ENCODE results near the gene MBD6.

DNA sequence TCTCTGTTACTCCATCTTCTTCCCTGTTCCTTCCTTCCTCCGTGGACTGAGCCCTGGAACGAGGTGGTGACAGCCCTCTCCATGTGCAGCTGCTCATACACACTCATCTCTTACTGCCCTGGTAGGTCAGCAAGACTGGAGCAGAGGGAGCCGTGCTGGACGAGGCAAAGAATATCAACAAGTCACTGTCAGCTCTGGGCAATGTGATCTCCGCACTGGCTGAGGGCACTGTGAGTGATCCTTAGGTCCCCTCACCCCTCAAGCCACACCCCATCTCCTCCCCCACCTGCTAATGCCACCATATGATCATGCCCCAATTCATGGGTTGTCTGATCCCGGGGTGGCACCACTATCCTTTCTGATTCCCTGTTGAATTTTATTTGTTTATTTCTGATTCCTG is 46.2 kb downstream of the MBD6 start:
- TF ChIP-seq, protein P1, sequence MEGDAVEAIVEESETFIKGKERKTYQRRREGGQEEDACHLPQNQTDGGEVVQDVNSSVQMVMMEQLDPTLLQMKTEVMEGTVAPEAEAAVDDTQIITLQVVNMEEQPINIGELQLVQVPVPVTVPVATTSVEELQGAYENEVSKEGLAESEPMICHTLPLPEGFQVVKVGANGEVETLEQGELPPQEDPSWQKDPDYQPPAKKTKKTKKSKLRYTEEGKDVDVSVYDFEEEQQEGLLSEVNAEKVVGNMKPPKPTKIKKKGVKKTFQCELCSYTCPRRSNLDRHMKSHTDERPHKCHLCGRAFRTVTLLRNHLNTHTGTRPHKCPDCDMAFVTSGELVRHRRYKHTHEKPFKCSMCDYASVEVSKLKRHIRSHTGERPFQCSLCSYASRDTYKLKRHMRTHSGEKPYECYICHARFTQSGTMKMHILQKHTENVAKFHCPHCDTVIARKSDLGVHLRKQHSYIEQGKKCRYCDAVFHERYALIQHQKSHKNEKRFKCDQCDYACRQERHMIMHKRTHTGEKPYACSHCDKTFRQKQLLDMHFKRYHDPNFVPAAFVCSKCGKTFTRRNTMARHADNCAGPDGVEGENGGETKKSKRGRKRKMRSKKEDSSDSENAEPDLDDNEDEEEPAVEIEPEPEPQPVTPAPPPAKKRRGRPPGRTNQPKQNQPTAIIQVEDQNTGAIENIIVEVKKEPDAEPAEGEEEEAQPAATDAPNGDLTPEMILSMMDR (IDR thresholded peaks at IDR 0.05), result no peak
- TF ChIP-seq EZH2 (IDR thresholded peaks at IDR 0.05), result no peak
- TF ChIP-seq EZH2phosphoT487 (IDR thresholded peaks at IDR 0.05), result no peak

Data from neural progenitor cell (in vitro differentiated cells).